GM06990 (cell line): Measurements from ENCODE around the gene HADHB.

Experiments
- DNase-seq: peaks from one replicate; pipeline ENCODE4 v3.0.0-alpha.2; 2011; ENCODE audit not compliant: insufficient read length; ENCODE audit errors: extremely low read depth
- H3K27me3 ChIP-seq: replicated peaks from 2 replicates; pipeline ENCODE4 v1.6.0; 2011; ENCODE audit warnings: low read length; ENCODE audit not compliant: control insufficient read depth, insufficient read depth
- H3K36me3 ChIP-seq: 2 replicates; pipeline ENCODE4 v1.5.1; 2011; ENCODE audit warnings: low read length; ENCODE audit not compliant: control insufficient read depth, insufficient read depth
- H3K4me3 ChIP-seq: replicated peaks from 2 replicates; pipeline ENCODE4 v1.5.1; 2011; ENCODE audit warnings: low read depth, mild to moderate bottlenecking, control low read depth, low read length
- CTCF ChIP-seq: IDR thresholded peaks from 2 replicates; pipeline ENCODE4 v1.5.1; 2011; ENCODE audit warnings: low read length, control low read depth, mild to moderate bottlenecking, inconsistent platforms; ENCODE audit not compliant: insufficient read depth, poor library complexity, severe bottlenecking

The HADHB gene

GRCh38 chr2:26223018-26223417 lies 21.7 kb upstream of the HADHB start:
- DNase-seq: no peak
- no peak for TF ChIP-seq CTCF
- Histone ChIP-seq H3K36me3 (peaks cover 8% of the 10 kb centered on the region), H3K27me3 (no peaks in the 10 kb centered on the region), H3K4me3 (no peak overlapping the region)

GRCh38 chr2:26224095-26224494 lies 20.6 kb upstream of the HADHB start:
- H3K27me3 ChIP-seq: no peaks in the 10 kb centered on the region
- H3K36me3 ChIP-seq: peaks cover 9% of the 10 kb centered on the region
- DNase-seq: no peak
- no peak overlapping the region for H3K4me3 ChIP-seq
- TF ChIP-seq CTCF: no peak

GRCh38 chr2:26229595-26229994 lies 15.1 kb upstream of the HADHB start:
- TF ChIP-seq CTCF: no peak
- Histone ChIP-seq H3K36me3 (peaks cover 12% of the 10 kb centered on the region), H3K27me3 (no peaks in the 10 kb centered on the region), H3K4me3 (no peak overlapping the region)
- no peak for DNase-seq

- Histone ChIP-seq H3K36me3 (peaks cover 12% of the 10 kb centered on the region), H3K4me3 (no peak overlapping the region), H3K27me3 (no peaks in the 10 kb centered on the region)
- TF ChIP-seq CTCF: no peak
- no peak for DNase-seq
Measured at GRCh38 chr2:26230806-26231205, 13.9 kb upstream of the HADHB start.

- Histone ChIP-seq H3K4me3 (no peak overlapping the region), H3K36me3 (peaks cover 10% of the 10 kb centered on the region), H3K27me3 (no peaks in the 10 kb centered on the region)
- peak; percentile 15 for TF ChIP-seq CTCF
- no peak for DNase-seq
Measured at GRCh38 chr2:26235089-26235488, 9.7 kb upstream of the HADHB start.

GRCh38 chr2:26237868-26238267 lies 6.9 kb upstream of the HADHB start:
- peaks cover 6% of the 10 kb centered on the region for H3K36me3 ChIP-seq
- no peaks in the 10 kb centered on the region for H3K27me3 ChIP-seq
- no peak for DNase-seq
- no peak for TF ChIP-seq CTCF
- no peak overlapping the region for H3K4me3 ChIP-seq
